ENCODE results near the gene NTNG2. TPM values are rescaled to one million over a fixed set of nuclear protein-coding genes. Genes with fewer than 3 reads are reported as not detected.

The NTNG2 gene
- total and polyA plus RNA-seq, 2 of the 13 experiments (the other 11 are each of a cell fraction or from before 2014, with no cell fraction given) = 0.02 to 0.36 TPM

DNA sequence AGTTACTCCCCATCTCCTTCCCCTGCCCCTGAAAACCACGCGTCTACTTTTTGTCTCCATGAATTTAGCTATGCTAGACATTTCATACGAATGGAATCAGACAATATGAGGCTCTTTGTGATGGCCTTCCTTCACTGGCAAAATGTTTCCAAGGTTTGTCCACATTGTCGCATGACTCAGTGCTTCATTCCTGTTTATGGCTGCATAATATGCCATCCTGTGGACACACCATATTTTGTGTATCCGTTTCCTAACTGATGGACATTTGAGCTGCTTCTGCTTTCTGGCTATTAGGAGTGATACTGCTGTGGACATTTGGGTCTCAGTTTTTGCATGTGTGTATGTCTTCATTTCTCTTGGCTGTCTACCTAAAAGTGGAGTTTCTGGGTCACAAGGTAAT is 14.5 kb downstream of the NTNG2 start (continued):
- TF ChIP-seq ZFP41 (CRISPR knock-in tag; IDR thresholded peaks at IDR 0.05; ENCODE audit: borderline replicate concordance) (no peak), NFYC (CRISPR knock-in tag; IDR thresholded peaks at IDR 0.05) (no peak), ZBED4 (CRISPR knock-in tag; IDR thresholded peaks at IDR 0.05; ENCODE audit: borderline replicate concordance) (no peak)
- TF ChIP-seq, protein P1, sequence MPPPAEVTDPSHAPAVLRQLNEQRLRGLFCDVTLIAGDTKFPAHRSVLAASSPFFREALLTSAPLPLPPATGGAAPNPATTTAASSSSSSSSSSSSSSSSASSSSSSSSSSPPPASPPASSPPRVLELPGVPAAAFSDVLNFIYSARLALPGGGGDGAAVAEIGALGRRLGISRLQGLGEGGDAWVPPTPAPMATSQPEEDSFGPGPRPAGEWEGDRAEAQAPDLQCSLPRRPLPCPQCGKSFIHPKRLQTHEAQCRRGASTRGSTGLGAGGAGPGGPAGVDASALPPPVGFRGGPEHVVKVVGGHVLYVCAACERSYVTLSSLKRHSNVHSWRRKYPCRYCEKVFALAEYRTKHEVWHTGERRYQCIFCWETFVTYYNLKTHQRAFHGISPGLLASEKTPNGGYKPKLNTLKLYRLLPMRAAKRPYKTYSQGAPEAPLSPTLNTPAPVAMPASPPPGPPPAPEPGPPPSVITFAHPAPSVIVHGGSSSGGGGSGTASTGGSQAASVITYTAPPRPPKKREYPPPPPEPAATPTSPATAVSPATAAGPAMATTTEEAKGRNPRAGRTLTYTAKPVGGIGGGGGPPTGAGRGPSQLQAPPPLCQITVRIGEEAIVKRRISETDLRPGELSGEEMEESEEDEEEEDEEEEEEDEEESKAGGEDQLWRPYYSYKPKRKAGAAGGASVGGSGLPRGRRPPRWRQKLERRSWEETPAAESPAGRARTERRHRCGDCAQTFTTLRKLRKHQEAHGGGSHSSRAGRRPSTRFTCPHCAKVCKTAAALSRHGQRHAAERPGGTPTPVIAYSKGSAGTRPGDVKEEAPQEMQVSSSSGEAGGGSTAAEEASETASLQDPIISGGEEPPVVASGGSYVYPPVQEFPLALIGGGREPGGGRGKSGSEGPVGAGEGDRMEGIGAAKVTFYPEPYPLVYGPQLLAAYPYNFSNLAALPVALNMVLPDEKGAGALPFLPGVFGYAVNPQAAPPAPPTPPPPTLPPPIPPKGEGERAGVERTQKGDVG (CRISPR knock-in tag; IDR thresholded peaks at IDR 0.05; ENCODE audit: borderline replicate concordance) = no peak

DNA sequence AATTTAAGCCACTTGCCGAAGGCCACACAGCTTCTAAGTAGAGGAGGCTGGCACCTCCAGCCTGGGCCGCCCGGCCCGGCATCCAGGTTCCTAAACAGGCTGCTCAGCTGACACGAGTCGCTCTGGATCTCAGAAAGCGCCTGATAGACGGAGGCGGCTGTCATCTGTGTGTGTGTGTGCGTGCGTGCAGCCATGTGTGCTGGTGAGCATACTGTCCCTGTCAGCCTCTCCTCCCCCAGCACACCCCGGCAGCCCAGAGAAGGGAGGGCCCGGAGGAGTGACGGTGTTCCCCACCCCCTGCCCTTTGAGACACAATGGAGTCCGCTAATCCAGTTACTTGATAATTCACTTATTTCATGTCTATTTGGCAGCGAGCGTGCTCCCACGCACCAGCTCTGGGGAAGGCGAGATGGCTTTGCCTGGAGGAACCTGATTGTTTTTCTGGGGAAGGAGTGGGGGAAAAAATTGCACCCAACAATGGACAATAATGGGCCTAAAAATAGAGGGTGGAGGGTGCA is 20.0 kb downstream of the NTNG2 start:
- ChIA-PET CTCF (ENCODE audit: low intra/inter-chr PET ratio, low total read pairs) (no interaction called here), POLR2A (no interaction called here)
- WGBS (ENCODE audit: low lambda C conversion rate) = 44% methylated on average over 17 of the region's 19 CpGs

More for the DNA sequence above, 20.0 kb downstream of the NTNG2 start:
- H3K36me3 ChIP-seq (replicated peaks in 1 of 2; ENCODE audit: control insufficient read depth in 1 of 2, insufficient read depth in 2 of 2, low read length in 2 of 2) = no peaks in the 10 kb centered on the region
- H3K79me2 ChIP-seq (ENCODE audit: insufficient read depth, low read length) = no peaks in the 10 kb centered on the region
- intact Hi-C loops (cut with micrococcal nuclease; ENCODE audit: unreplicated experiment) = no loop called here
- H3K4me1 ChIP-seq (ENCODE audit: insufficient read depth, low read length) = no peaks in the 10 kb centered on the region
- no peak overlapping the region for H3K9ac ChIP-seq (ENCODE audit: insufficient read depth, low read depth, low read length)
- H3K4me2 ChIP-seq (ENCODE audit: low read depth, low read length) = no peak overlapping the region
- in situ Hi-C loops (cut with HindIII; ENCODE audit: extremely low pct_ligation_motif_present, low pct_unique_long_range_greater_than_20kb) = no loop called here
- no TSS peak for BruUV-seq (replicated peaks)
- peaks cover 8% of the 10 kb centered on the region; the same call in 1 of the 2 replicates for H4K20me1 ChIP-seq (ENCODE audit: insufficient read depth, low read length)
- FAIRE-seq (no peak), ATAC-seq (no peak), DNase-seq (ENCODE audit: low spot score) (no peak)
- no peaks in the 10 kb centered on the region for H3K9me3 ChIP-seq (ENCODE audit: low read length)
- TF ChIP-seq ZNF768 (CRISPR knock-in tag; IDR thresholded peaks at IDR 0.05) = peak; percentile 78; the same call in 1 of the 2 replicates
- TF ChIP-seq ZNF136 (CRISPR knock-in tag; IDR thresholded peaks at IDR 0.05; ENCODE audit: low read depth) = no peak
- H2AFZ ChIP-seq (ENCODE audit: low read length) = no peak overlapping the region
- H3K27ac ChIP-seq (ENCODE audit: extremely low read length, insufficient read depth, low read length) = no peak overlapping the region
- H3K27me3 ChIP-seq (ENCODE audit: control insufficient read depth in 1 of 2, insufficient read depth in 2 of 2, low read length in 2 of 2) = peaks cover 15 to 74% of the 10 kb centered on the region in 2 experiments
- H3K4me3 ChIP-seq (replicated peaks in 1 of 3; ENCODE audit: insufficient read depth in 1 of 3, low read depth in 2 of 3, low read length in 3 of 3) = no peak overlapping the region

Measured in HepG2 (cell line).